HG03460 (cell line): ENCODE results near the gene TTC17.
"Not testable (repeated sequence)": the region's sequence is repeated elsewhere in the genome, so short reads cannot be mapped to it uniquely, and the experiment has no call there.

Experiments used
- ATAC-seq: cut with Tn5 transposase; IDR thresholded peaks from one replicate; pipeline ENCODE4 v1.9.1; 2021; ENCODE audit not compliant: unreplicated experiment

Gene TTC17

DNA sequence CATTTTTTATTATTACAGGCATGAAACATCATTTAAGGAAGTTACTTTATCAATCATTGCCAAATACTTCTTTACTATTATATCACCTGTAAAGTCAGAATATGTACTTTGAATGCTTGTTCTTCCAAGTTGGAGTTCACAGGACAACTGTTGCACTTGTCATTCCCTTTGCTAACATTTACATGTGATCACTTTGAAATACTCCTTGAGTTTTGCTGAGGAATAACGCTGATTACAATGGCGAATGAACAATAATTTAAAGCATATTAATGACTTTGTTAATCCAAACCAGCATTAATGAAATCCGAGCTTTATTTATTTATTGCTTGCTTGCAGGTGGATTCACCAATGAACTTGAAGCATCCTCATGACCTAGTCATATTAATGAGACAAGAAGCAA, 20.2 kb downstream of the TTC17 start:
- ATAC-seq = no peak

DNA sequence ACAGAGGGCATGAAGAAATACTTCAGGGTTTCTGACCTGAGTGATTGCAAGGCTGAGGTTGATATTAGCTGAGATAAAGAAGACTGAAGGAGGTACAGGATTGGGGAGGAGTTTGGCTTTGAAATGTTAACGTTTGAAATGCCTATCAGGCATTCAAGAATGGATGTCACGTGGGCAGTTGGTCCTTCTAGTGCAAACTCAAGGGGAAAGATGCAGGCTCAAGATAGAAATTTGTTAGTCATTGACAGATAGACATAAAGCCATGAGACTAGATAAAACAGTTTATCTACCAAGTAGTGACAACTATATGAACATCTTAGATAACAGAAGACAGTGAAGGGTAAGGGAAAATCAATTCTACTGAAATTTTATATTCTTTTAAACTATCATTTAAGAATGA, 23.1 kb downstream of the TTC17 start:
- no peak for ATAC-seq

DNA sequence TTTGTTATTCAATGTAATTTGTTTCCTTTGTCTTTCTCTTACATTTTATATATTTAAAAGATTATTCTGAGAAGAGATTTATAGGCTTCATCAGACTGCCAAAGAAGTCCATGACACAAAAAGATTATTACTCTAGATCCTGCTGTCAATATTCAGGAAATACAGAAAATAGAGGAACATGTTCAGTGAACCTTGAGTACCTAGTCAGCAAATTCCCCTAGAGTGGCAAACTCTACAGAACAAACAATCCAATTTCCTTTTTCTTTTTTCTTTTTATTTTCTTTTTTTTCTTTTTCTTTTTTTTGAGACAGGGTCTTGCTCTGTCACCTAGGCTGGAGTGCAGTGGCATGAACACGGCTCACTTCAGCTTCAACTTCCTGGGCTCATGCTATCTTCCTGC, 23.9 kb downstream of the TTC17 start:
- no peak for ATAC-seq

DNA sequence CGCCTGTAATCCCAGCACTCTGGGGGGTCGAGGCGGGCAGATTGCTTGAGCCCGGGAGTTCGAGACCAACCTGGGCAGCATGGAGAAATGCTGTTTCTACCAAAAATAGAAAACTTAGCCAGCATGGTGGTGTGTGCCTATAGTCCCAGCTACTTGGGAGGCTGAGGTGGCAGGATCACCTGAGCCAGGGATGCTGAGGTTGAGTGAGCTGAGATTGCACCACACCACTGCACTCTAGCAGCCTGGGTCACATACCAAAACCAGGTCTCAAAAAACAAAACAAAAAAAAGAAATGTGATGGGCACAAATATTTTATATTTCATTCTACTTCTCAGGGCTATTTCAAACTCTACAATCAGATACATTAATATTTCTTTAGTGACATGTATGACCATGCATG, 25.7 kb downstream of the TTC17 start:
- no peak for ATAC-seq

DNA sequence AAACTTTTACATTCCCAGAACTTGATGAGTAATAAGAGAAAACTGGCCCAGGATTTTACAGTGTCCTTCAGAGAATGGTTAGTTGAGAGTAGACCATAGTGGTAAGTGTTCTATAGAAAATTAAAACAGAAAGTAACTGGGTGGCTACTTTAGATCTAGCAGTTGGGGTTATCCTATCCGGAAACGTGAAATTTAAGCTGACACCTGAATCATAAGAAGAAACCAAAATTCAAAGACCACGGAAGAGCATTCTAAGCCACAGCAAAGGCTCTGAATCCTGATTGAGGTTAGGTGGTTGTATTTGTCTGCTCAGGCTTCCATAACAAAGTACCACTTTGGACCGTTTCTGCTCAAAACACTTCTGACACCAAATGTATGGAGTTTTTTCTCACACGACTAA, 34.0 kb downstream of the TTC17 start:
- ATAC-seq = no peak

DNA sequence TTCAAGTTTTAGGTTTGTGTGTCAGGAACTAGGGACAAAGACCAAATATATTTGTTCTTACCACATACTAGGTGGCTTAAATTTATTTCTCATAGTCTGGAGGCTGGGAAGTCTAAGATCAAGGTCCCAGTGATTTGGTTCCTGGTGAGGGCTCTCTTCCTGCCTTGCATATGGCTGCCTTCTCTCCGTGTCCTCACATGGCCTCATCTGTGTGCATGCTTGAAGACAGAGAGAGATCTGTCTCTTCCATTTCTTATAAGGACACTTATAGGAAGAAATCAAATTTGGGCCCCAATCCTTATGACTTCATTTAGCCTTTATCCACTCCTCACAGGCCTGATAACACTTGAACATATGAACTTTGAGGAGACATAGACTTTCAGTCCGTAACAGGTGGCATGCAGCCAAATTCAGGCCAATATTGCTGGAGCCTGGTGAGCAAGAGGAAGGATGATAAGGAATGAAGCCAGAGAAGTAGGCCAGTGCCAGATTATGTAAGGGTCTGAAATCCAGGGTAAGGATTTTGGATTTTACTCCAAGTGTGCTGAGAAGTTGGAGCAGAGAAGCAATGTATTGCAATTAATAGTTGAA, 35.1 kb downstream of the TTC17 start:
- ATAC-seq = no peak

DNA sequence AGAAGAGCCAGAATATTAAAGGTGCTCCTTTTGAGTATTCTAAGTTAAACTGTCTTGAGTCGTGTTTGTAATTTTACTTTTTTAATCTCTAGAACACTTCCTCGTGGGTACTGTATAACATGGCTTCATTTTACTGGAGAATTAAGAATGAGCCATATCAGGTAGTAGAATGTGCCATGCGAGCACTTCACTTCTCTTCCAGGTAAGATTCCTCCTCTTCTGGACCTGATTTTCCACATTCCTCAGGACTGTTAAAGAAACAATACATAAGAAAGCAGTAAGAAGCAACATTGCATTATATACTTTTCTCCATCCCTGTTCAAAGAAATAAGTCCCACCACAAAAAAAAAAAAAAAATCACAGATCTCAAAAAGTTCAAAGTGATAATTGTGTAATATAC, 37.9 kb downstream of the TTC17 start:
- no peak for ATAC-seq

DNA sequence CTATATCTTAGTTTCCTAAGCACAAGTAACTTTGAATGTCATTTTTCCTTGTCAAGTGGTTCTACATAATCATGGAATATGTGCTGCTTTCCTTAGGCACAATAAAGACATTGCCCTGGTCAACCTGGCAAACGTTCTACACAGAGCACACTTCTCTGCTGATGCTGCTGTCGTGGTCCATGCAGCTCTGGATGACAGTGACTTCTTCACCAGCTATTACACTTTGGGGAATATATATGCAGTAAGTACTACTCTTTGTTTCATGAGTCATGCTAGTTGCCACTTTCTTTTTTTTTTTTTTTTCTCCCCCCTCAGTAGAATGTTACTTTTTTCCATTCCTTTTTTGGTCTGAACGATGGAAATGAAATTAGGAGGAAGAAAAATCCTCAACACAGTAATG, 38.5 kb downstream of the TTC17 start:
- peak; percentile 75 for ATAC-seq

DNA sequence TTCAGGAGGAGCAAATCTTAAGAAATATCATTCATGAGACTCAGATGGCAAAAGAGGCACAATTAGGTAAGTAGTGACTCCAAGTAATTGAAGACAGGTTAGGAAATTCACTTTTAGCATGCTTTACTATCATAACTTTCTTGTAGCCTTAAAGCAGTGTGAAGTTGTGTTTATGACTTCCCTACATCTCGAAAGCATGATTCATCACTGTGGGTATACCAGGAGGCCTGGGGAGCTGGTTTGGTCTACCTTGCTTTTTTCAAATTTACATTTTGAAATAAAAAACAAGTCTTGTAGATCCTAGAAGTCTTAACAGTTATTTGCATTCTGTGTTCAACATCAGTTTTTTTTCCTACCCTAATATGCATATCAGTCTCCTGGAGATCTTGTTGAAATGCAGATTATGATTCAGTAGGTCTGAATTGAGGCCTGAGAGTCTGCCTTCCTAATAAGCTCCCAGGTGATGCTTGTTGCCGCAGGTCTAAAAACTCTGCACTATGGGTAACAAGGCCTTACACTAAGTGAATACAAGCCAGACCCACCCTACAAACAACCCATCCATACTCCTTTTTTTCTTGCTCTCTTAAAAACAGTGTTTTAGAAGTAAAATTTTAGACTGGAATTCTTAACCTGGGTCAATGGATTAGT, 41.4 kb downstream of the TTC17 start:
- no peak for ATAC-seq

DNA sequence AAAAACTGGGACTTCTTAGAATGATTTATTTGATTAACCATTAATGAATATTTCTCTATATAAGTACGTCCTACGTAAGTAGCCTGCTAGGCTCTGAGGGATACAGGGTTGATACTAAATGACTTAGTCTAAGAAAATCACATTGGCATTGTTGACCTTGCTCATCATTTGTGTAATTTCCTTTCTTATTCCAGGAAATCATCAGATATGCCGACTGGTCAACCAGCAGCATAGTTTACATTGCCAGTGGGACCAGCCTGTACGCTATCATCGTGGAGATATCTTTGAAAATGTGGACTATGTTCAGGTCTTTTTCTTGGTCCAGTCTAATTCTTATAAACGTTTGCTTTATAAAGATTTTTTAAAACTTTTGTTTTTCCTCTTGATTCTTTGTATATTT, 42.5 kb downstream of the TTC17 start:
- no peak for ATAC-seq

DNA sequence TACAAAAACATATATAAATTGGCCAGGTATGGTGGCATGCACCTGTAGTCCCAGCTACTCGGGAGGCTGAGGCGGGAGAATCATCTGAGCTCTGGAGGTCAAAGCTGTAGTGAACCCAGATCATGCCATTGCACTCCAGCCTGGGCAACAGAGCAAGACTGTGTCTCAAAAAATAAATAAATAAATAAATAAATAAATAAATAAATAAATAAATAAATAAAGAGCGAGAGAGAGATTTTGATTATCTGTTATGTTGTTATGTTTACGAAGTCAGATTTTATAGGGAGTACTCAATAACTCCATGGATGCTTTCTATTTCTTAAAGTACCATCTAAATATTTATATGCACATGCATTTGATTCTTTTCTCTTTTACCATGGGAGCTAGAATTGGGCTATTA, 43.1 kb downstream of the TTC17 start:
- not testable (repeated sequence) for ATAC-seq

DNA sequence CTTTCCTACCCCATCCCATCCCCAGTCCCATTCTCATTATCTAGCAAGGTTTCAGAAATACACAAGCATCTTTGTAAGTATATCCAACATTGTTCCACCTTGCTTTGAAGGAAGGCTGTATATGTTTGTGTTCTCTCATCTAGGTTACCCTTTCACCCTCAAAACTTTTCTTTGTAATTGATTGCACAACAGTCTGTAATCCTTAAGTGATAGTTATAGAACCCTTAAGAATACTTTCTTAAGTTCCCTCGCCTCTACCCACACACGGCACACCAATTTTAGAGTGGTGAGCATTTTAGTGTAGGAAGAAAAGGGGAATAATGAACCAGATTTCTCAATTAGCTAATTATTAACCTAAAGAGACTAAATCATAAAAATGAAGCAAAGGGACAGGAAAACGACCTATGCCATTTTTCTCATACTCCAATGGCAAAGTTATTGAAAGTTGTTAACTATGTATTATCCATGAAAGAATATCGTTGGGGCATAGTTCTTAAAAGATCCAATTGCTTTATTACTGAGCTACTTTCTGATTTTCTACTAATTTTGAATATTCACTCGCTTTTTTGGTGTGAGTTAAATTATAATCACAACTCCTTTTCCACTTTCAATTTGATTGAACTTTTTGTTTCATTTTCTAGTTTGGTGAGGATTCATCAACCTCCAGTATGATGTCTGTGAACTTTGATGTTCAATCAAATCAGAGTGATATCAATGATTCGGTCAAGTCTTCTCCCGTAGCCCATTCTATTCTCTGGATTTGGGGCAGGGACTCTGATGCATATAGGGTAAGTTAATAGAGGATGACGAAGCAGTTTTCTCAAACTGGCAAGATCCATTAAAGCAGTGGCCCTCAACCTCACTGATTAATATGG, 44.9 kb downstream of the TTC17 start:
- no peak for ATAC-seq

DNA sequence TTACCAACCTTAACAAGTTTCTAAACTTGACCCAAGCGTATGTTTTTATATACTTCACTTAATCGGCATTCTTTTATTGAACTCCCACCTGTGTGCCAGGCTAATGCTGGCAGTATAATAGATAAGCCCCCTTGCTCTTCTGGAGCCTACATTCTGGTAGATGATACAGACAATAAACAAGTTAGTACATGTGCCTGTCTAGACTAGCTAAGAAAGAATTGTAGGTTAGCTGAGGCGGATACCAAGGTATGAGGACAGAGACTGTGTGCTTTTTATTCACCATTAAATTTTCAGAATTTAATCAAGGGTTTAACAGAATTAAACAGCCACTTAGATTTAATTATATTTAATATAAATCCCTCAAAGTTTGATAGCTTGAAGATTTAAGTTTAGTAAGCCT, 45.7 kb downstream of the TTC17 start:
- ATAC-seq = no peak

DNA sequence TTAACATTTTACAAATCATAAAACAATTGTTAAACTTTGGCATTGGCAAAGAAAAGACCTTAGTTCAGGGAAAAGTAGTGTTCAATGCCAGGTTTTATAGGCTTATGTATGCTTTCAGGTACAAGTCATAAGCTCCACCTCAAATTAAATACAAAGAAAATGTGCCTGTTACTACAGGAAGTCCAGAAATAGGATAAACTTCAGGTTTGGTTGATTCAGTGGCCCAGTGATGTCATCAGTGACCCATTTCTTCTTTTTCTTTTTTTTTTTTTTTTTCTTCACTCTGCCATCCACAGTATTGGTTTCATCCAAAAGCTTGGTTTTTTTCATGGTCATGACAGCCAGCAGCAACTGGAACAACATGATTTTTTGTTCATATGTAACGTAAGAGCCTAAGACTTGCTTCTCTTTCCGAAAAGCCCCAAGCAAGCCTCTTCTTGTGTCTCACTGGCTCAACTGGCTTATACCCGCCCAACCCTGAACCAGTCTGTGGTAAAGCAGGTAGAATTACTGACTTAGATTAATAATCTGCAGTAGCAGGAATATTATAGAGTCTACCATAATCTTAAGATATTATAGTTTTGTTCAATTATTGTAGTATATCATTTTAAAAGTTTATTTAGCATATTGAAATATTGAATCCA, 46.2 kb downstream of the TTC17 start:
- ATAC-seq = no peak

DNA sequence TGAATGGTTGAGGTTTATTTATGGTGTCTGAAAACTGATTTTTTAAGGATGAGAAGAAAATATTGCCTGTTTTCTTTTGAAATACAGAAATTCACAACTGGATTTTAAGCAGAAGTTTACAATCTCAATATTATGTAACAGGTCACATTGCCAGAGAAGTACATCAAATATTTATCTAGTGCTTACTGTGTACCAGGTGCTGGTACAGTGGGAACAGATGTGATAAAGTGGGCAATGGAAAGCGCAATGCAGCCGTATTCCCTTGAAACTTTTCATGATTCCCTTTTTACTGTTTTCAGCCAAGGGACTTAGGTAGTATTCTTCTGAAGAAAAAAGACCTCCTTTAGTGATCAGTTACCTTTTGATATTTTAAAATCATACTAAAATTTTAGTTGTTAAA, 49.6 kb downstream of the TTC17 start:
- ATAC-seq = no peak

DNA sequence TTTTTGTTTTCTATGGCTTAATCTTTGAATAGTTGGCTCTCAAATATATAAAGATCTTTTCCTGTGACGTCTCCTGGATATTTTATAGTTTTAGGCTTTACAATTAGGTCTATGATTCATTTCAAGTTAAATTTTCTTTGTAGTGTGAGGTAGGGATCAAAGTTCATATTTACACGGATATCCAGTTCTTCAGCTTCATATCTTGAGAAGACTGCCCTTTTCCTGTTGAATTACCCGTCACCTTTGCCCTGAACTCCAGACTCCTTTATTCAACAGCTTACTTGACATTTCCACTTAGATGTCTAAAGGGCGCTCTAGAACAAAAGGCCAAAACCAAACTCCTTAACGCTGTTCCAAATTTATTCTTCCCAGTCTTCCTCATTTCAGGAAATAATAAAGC, 51.7 kb downstream of the TTC17 start:
- no peak for ATAC-seq

DNA sequence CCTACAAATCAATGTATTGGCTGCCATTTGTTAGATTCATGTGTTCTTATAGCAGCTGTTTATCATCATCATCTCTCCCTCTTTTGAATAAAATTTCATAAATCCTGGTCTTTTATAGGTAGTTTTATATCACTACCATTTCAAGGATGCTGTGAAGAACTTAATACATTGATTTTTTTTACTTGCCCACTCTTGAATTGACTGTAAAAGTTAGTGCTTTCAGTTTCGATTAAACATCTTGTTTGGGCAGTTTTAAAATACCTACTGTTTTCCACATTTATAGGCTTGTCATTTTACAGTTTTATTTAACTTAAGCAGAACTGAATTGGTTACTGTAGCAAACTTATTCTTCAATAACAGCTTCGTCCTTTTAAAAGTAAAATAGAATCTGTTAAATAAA, 59.5 kb downstream of the TTC17 start:
- ATAC-seq = no peak

DNA sequence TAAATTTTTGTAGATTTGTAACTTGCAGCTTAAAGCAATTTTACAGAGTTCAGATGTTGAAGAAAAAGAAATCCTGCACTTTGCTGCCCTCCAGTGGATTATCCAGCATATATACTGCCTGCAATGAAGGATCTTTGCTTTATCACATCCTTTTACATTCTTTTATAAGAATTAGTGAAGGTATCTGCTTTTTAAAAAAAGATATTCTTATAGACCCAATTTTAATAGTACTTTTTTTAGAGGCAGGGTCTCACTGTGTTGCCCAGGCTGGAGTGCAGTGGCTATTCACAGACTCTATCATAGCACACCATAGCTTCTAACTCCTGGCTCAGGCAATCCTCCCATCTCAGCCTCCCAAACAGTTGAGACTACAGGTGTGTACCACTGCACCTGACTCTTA, 60.7 kb downstream of the TTC17 start:
- no peak for ATAC-seq

DNA sequence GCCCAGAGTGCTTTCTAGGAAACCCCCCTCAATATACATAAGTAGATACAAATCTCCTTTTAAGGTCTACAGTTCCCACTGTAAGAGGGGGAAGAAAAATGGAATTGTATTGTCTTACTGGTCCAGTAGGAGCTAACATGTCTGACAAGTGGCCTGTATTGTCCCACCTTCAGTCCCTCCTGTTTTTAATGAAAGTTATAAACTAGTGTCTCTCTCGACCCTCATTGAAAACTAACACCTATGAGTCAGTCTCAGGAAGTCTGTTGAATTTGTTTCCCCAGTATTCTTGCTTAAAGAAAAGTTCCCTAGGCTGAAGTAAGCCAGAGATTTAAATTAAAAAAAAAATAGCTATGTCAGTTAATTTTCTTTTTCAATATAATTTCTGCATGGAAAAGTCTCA, 69.3 kb downstream of the TTC17 start:
- ATAC-seq = no peak

DNA sequence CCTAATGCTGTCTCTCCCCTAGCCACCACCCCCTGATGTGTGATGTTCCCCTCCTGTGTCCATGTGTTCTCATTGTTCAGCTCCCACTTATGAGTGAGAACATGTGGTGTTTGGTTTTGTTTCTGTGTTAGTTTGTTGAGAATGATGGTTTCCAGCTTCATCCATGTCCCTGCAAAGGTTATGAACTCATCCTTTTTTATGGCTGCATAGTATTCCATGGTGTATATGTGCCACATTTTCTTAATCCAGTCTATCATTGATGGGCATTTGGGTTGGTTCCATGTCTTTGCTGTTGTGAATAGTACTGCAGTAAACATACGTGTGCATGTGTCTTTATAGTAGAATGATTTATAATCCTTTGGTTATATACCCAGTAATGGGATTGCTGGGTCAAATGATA, 72.2 kb downstream of the TTC17 start:
- not testable (repeated sequence) for ATAC-seq

DNA sequence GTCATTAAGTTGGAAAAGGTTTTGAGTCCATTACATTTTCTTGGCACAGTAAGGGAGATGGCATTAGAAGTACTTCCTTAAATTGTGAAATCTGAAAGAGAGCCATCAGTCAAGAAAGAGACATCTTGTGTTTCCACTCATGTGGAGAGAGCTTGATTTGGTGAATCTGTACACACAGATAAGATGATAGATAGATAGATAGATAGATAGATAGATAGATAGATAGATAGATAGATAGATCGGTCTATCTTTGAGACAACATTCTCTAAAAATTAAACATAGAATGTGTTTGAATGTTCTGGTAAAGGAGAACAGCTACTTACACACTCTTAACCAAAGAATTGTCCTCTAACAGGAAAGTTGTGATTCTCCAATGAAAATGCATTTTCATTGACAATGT, 76.2 kb downstream of the TTC17 start:
- no peak for ATAC-seq

DNA sequence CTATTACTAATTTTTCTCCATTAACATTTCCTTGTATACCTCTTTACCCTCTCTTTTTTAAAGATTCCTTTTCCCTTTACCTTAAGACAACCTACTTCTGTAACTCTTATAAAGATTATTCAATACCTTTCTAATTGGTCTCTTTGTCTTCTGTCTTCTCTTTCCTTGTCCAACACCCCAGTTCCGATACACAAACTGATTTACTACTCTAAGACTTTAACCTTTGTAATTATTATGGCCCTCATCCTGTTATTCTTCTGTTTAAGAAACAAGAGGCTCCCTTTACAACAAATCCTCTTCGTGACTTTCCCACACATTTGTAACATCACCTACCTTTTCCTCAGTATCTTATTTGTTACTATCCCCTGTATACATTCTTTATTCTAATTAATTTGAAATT, 81.8 kb downstream of the TTC17 start:
- ATAC-seq = no peak
